Panc1 (cell line): ENCODE results near the gene C5orf46. TPM values are rescaled to one million over a fixed set of nuclear protein-coding genes. Genes with fewer than 3 reads are reported as not detected.

ENCODE experiments used
- ATAC-seq: fragments of 200-7000 bp; cut with Tn5 transposase; 2 replicates; pipeline ENCODE4 v1.9.1; 2020; ENCODE audit warnings: mild to moderate bottlenecking, moderate library complexity
- BruUV-seq: library from RNA; stranded (reverse); fragments of 400-500 nt; replicated peaks from 2 replicates; lab custom pipeline; 2021; lab: Mats Ljungman, UMichigan
- CTCF ChIA-PET: fragments of 300-600 bp; sonication (Branson Sonifier 250); formaldehyde crosslinking; loops from one replicate; lab custom pipeline; 2022; ENCODE audit warnings: antibody characterized with exemption; lab: Charles Lee
- POLR2A ChIA-PET: fragments of 300-600 bp; sonication (Branson Sonifier 250); formaldehyde crosslinking; loops from one replicate; lab custom pipeline; 2022; ENCODE audit warnings: antibody characterized with exemption; lab: Charles Lee
- DNase-seq: peaks from one replicate; pipeline ENCODE4 v3.0.0-alpha.2; 2010; ENCODE audit warnings: low read depth, low spot score
- H3K27ac ChIP-seq: 2 replicates; pipeline ENCODE4 v1.5.1; 2011; ENCODE audit warnings: mild to moderate bottlenecking, low read length, inconsistent platforms
- H3K27me3 ChIP-seq: fragments of 200-500 bp; sonication (Bioruptor generic); 2 replicates; pipeline ENCODE4 v1.6.0; 2014; ENCODE audit warnings: low read length, inconsistent platforms; ENCODE audit not compliant: control insufficient read depth, insufficient read depth
- H3K36me3 ChIP-seq: fragments of 200-500 bp; sonication (Bioruptor generic); 2 replicates; pipeline ENCODE4 v1.5.1; 2014; ENCODE audit warnings: inconsistent platforms, mild to moderate bottlenecking, low read length, moderate library complexity; ENCODE audit not compliant: control insufficient read depth, insufficient read depth
- H3K4me1 ChIP-seq: 2 replicates; pipeline ENCODE4 v1.5.1; 2011; ENCODE audit warnings: inconsistent platforms, mild to moderate bottlenecking, low read length, moderate library complexity; ENCODE audit not compliant: control insufficient read depth, insufficient read depth
- H3K4me3 ChIP-seq, 2 experiments: 2 replicates each; pipeline ENCODE4 v1.5.1; 2011 to 2012; ENCODE audit warnings: low read depth in 2 of 2, low read length in 2 of 2, mild to moderate bottlenecking in 2 of 2, inconsistent platforms in 1 of 2, moderate library complexity in 1 of 2
- H3K9me3 ChIP-seq: fragments of 200-500 bp; sonication (Bioruptor generic); 2 replicates; pipeline ENCODE4 v1.5.1; 2014; ENCODE audit warnings: low read depth, mild to moderate bottlenecking, inconsistent platforms, low read length, moderate library complexity; ENCODE audit not compliant: control insufficient read depth, insufficient read depth
- CTCF ChIP-seq: fragments of 450-650 bp; IDR thresholded peaks from 2 replicates; pipeline ENCODE4 v1.5.1; 2017; ENCODE audit warnings: mild to moderate bottlenecking
- POLR2AphosphoS5 ChIP-seq: IDR thresholded peaks from 2 replicates; pipeline ENCODE4 v1.6.1; 2012; ENCODE audit warnings: mild to moderate bottlenecking, low read depth, low read length, moderate library complexity
- REST ChIP-seq, 2 experiments: IDR thresholded peaks; 2 replicates each; pipeline ENCODE4 v1.6.1; 2011 to 2012; ENCODE audit warnings: low read depth in 2 of 2, control low read depth in 1 of 2, low read length in 1 of 2, mild to moderate bottlenecking in 1 of 2, moderate library complexity in 1 of 2; ENCODE audit not compliant: insufficient read depth in 1 of 2
- SIN3A ChIP-seq: IDR thresholded peaks from 2 replicates; pipeline ENCODE4 v1.6.1; 2012; ENCODE audit warnings: low read depth, mild to moderate bottlenecking, low read length, moderate library complexity, borderline replicate concordance; ENCODE audit not compliant: insufficient read depth
- TCF7L2 ChIP-seq: IDR thresholded peaks from 2 replicates; pipeline ENCODE4 v1.6.1; 2011; ENCODE audit warnings: mild to moderate bottlenecking, low read depth, low read length, inconsistent platforms
- in situ Hi-C: cut with HindIII; loops from 2 replicates; pipeline ENCODE4 v1.10.0; 2016; ENCODE audit warnings: low sequenced_read_pairs, low pct_unique_long_range_greater_than_20kb
- intact Hi-C: fragments of 100-400 bp; cut with micrococcal nuclease; formaldehyde crosslinking; loops from one replicate; pipeline ENCODE4 v1.10.0; 2022; ENCODE audit not compliant: unreplicated experiment
- total RNA-seq: library from RNA; stranded (reverse); gene quantifications from one replicate; pipeline ENCODE4 v1.2.1, GENCODE V29; 2021; ENCODE audit not compliant: unreplicated experiment

Gene C5orf46
- total RNA-seq, 1 experiment from 2014 or later: not detected

GRCh38 chr5:147893820-147894219, 12.5 kb downstream of the C5orf46 start:
- DNase-seq (no peak), ATAC-seq (no peak)
- in situ Hi-C loops: no loop called here
- H3K9me3 ChIP-seq: no peaks in the 10 kb centered on the region
- POLR2A ChIA-PET: no interaction called here
- intact Hi-C loops: no loop called here
- H3K4me1 ChIP-seq: no peaks in the 10 kb centered on the region
- CTCF ChIA-PET: no interaction called here
- no peaks in the 10 kb centered on the region for H3K36me3 ChIP-seq
- H3K4me3 ChIP-seq: no peak overlapping the region
- BruUV-seq: no TSS peak
- H3K27me3 ChIP-seq: no peaks in the 10 kb centered on the region
- no peak for TF ChIP-seq REST (IDR thresholded peaks at IDR 0.05; ENCODE audit: insufficient read depth in 1 of 2, low read depth in 2 of 2, low read length in 1 of 2)
- TF ChIP-seq SIN3A: no peak
- TF ChIP-seq CTCF: no peak
- TF ChIP-seq TCF7L2: no peak
- TF ChIP-seq POLR2AphosphoS5: no peak
- no peak overlapping the region for H3K27ac ChIP-seq

- Histone ChIP-seq H3K27me3 (no peaks in the 10 kb centered on the region), H3K27ac (no peak overlapping the region), H3K36me3 (no peaks in the 10 kb centered on the region), H3K9me3 (no peaks in the 10 kb centered on the region), H3K4me1 (no peaks in the 10 kb centered on the region), H3K4me3 (no peak overlapping the region)
- CTCF ChIA-PET: no interaction called here
- no TSS peak for BruUV-seq
- POLR2A ChIA-PET: no interaction called here
- DNase-seq: no peak
- in situ Hi-C loops: no loop called here
- intact Hi-C loops: no loop called here
- TF ChIP-seq SIN3A (no peak), POLR2AphosphoS5 (no peak), TCF7L2 (no peak), CTCF (no peak), REST (IDR thresholded peaks at IDR 0.05; ENCODE audit: insufficient read depth in 1 of 2, low read depth in 2 of 2, low read length in 1 of 2) (no peak)
- no peak for ATAC-seq
These were observed 13.5 kb downstream of the C5orf46 start for GRCh38 chr5:147892696-147893296.
